Testis (tissue), 3 donors: ENCODE results near the gene CRADD. TPM values are rescaled to one million over a fixed set of nuclear protein-coding genes. Genes with fewer than 3 reads are reported as not detected.
"Not testable (repeated sequence)": the region's sequence is repeated elsewhere in the genome, so short reads cannot be mapped to it uniquely, and the experiment has no call there.

Source experiments
- DNase-seq: peaks from one replicate; pipeline ENCODE4 v3.0.0-alpha.2; 2019
- H3K27ac ChIP-seq, 2 donors: fragments of 200-600 bp; sonication (generic); one replicate each; pipeline ENCODE4 v1.5.1; 2019
- H3K27me3 ChIP-seq: fragments of 200-600 bp; sonication (generic); one replicate; pipeline ENCODE4 v1.5.1; 2019
- H3K36me3 ChIP-seq: fragments of 200-600 bp; sonication (generic); one replicate; pipeline ENCODE4 v1.5.1; 2017; ENCODE audit warnings: low read depth; ENCODE audit errors: missing control alignments
- H3K4me1 ChIP-seq: fragments of 200-600 bp; sonication (generic); one replicate; pipeline ENCODE4 v1.5.1; 2019
- H3K4me3 ChIP-seq, 2 donors: fragments of 200-600 bp; sonication (generic); one replicate each; pipeline ENCODE4 v1.5.1; 2017 to 2019
- H3K9me3 ChIP-seq: fragments of 200-600 bp; sonication (generic); one replicate; pipeline ENCODE4 v1.5.1; 2017
- POLR2A ChIP-seq: fragments of 450-650 bp; IDR thresholded peaks from one replicate; pipeline ENCODE4 v1.6.1; 2017; ENCODE audit warnings: antibody characterized with exemption, mild to moderate bottlenecking, moderate library complexity
- WGBS, 2 donors: methylation state at CpG; one replicate each; pipeline ENCODE4 v1.1.5; 2018; 5-methylcytosine and 5-hydroxymethylcytosine counted together
- intact Hi-C: fragments of 100-400 bp; cut with DNase I; formaldehyde crosslinking; loops from one replicate; pipeline ENCODE4 v1.15.1; 2023; ENCODE audit warnings: low total_unique reads
- polyA plus RNA-seq: library from polyadenylated mRNA; stranded (reverse); fragments of 350-450 nt; fragmentation: Illumina TruSeq; extraction: RNeasy Lipid Tissue Mini Kit (QIAGEN cat#74804); gene quantifications from one replicate; pipeline ENCODE4 v1.2.3, GENCODE V29; 2014; ENCODE audit warnings: low read depth, low replicate concordance; ENCODE audit not compliant: insufficient read depth
- total RNA-seq, 2 donors: library from RNA; depleted of rRNA; stranded (reverse); fragments of >200 nt; gene quantifications; one replicate each; pipeline ENCODE4 v1.2.3, GENCODE V29; 2016
- TF ChIP-seq, protein P1 (sequence below), 3 experiments: fragments of 450-650 bp in 2 of 3; fragments of 200-600 bp in 1 of 3; sonication (generic) in 1 of 3; IDR thresholded peaks; one replicate each; pipeline ENCODE4 v1.5.1; 2016 to 2019; ENCODE audit warnings: antibody characterized with exemption in 3 of 3, mild to moderate bottlenecking in 2 of 3, moderate library complexity in 1 of 3

The CRADD gene
- total and polyA plus RNA-seq, 3 donors from 2014 or later: 43.2 to 53.0 (median 46.0) TPM

DNA sequence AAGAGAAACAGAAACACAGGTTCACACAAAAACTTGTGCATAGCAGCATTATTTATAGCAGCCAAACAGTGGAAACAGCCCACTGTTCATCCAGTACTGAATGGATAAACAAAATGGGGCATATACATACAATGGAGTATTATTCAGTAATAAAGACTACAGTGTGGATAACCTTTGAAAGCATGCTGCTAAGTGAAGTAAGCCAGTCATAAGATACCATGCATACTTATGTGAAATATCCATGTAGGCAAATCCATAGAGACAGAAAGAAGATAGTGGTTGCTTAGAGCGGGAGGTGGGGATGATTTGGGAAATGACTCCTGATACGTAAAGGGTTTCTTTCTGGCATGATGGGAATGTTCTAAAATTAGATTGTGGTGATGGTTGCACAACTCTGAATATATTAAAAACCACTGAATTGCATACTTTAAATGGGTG is 99.4 kb downstream of the CRADD start:
- no peak for TF ChIP-seq POLR2A
- TF ChIP-seq, protein P1, sequence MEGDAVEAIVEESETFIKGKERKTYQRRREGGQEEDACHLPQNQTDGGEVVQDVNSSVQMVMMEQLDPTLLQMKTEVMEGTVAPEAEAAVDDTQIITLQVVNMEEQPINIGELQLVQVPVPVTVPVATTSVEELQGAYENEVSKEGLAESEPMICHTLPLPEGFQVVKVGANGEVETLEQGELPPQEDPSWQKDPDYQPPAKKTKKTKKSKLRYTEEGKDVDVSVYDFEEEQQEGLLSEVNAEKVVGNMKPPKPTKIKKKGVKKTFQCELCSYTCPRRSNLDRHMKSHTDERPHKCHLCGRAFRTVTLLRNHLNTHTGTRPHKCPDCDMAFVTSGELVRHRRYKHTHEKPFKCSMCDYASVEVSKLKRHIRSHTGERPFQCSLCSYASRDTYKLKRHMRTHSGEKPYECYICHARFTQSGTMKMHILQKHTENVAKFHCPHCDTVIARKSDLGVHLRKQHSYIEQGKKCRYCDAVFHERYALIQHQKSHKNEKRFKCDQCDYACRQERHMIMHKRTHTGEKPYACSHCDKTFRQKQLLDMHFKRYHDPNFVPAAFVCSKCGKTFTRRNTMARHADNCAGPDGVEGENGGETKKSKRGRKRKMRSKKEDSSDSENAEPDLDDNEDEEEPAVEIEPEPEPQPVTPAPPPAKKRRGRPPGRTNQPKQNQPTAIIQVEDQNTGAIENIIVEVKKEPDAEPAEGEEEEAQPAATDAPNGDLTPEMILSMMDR (IDR thresholded peaks at IDR 0.05): no peak
- Histone ChIP-seq H3K27me3 (no peaks in the 10 kb centered on the region), H3K4me1 (peaks cover 21% of the 10 kb centered on the region), H3K27ac (peak overlapping the region; percentile 46 to 80), H3K36me3 (no peaks in the 10 kb centered on the region), H3K9me3 (no peaks in the 10 kb centered on the region), H3K4me3 (no peak overlapping the region)
- DNase-seq: no peak
- intact Hi-C loops: no loop called here
- 65 to 70% methylated on average over 2 of the region's 2 CpGs for WGBS, 2 donors

DNA sequence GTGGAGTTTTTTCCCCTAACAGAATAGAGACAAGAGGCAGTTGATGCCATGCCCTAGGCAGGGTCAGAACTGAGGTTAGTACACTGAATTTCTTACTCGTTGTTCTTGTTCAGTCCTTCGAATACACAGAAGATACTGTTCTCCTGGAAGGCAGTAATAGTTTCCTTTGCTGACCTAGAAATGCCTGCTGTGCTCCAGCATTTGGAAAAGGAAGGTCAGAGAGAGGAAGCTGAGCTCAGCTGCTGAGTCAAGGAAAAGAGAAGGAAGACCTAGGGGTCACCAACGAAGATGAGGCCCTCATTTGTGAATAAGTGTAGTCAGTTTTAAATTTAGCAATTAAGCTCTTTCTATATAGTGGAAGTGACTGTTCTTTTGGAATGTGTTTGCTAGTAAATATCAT is 100.1 kb downstream of the CRADD start:
- Histone ChIP-seq H3K9me3 (no peaks in the 10 kb centered on the region), H3K27me3 (no peaks in the 10 kb centered on the region), H3K36me3 (no peaks in the 10 kb centered on the region), H3K4me1 (peaks cover 21% of the 10 kb centered on the region), H3K27ac (peak overlapping the region; percentile 46 to 80), H3K4me3 (no peak overlapping the region)
- TF ChIP-seq, protein P1 (IDR thresholded peaks at IDR 0.05): no peak
- TF ChIP-seq POLR2A: no peak
- WGBS, 2 donors: 21 to 24% methylated on average over 3 of the region's 3 CpGs
- DNase-seq: peak; percentile 55
- intact Hi-C loops: no loop called here

DNA sequence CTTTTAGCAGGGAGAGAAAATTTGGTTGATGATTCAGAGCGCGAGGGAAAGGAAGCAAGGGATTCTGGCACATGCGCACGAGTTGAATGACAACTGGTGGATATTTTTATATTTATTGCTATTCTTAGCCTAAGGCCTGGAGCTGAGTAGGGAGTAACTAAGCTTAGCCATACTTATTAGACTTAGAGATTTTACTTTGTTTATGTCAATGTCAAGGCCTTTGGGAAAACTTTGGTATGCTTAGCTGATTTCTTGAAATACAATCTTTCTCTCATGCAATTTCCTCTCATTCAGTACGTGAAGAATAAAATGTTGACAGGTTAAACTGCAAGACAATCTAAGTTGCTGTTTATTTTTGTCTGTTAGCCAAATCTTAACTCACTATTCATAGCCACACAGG is 101.1 kb downstream of the CRADD start:
- Histone ChIP-seq H3K27me3 (no peaks in the 10 kb centered on the region), H3K4me3 (no peak overlapping the region), H3K4me1 (peaks cover 21% of the 10 kb centered on the region), H3K9me3 (no peaks in the 10 kb centered on the region), H3K27ac (peak overlapping the region; percentile 46 to 80), H3K36me3 (no peaks in the 10 kb centered on the region)
- 35 to 46% methylated on average over 5 of the region's 5 CpGs for WGBS, 2 donors
- intact Hi-C loops: no loop called here
- DNase-seq: peak; percentile 29
- no peak for TF ChIP-seq POLR2A
- TF ChIP-seq, protein P1 (IDR thresholded peaks at IDR 0.05): no peak

DNA sequence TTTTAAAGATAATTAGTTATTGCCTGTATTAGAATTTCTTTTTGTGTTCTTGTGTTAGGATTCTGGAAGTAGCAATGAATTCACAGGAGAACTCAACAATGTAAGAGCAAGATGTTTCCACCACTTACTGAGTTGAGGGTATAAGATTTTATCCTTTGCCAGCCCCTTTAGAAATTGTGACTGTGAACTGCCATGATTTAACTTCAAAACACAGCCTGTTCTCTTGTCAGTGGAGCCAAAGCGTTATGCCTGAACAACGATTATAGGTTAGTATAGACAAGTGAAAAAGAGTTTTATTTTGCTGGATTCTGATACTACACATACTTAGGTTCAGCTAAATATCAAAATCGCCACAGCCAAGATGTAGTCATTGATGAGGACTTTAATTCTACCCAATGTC is 101.6 kb downstream of the CRADD start:
- 66 to 72% methylated on average over 3 of the region's 3 CpGs for WGBS, 2 donors
- no peak for DNase-seq
- no peak overlapping the region for H3K4me3 ChIP-seq
- H3K27ac ChIP-seq: peak overlapping the region; percentile 46 to 80
- peaks cover 21% of the 10 kb centered on the region for H3K4me1 ChIP-seq
- intact Hi-C loops: no loop called here
- no peaks in the 10 kb centered on the region for H3K27me3 ChIP-seq
- H3K9me3 ChIP-seq: no peaks in the 10 kb centered on the region
- H3K36me3 ChIP-seq: no peaks in the 10 kb centered on the region
- TF ChIP-seq POLR2A: no peak

DNA sequence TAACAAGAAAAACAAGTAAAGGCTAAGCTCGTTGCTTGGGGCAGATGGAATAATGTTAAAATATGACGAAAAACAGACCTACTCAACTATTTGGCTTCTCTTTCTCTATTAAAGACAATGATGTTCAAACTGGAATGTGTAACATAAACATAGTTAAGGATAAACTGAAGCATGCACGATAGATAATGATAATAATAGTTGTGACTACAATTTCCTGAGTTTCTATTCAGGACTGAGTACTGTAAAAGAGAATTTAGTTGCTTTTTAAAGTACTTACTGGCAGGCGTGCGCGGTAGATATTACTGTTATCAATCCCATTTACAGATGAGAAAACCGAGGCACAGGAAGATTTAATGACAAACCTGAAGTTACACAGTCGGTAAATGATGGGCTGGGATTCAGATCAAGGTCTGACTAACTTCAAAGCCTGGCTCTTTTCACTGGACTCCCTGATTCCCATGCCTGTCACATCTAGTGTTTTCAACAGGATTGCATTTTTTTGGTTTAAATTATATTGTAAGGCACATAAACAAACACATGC is 103.0 kb downstream of the CRADD start:
- intact Hi-C loops: no loop called here
- Histone ChIP-seq H3K9me3 (no peaks in the 10 kb centered on the region), H3K4me3 (no peak overlapping the region), H3K36me3 (no peaks in the 10 kb centered on the region), H3K4me1 (peaks cover 34% of the 10 kb centered on the region), H3K27ac (peak overlapping the region in 1 of 2 donors; percentile 80), H3K27me3 (no peaks in the 10 kb centered on the region)
- TF ChIP-seq POLR2A: no peak
- TF ChIP-seq, protein P1 (IDR thresholded peaks at IDR 0.05): no peak
- no peak for DNase-seq
- WGBS, 2 donors: 60 to 67% methylated on average over 8 of the region's 8 CpGs

DNA sequence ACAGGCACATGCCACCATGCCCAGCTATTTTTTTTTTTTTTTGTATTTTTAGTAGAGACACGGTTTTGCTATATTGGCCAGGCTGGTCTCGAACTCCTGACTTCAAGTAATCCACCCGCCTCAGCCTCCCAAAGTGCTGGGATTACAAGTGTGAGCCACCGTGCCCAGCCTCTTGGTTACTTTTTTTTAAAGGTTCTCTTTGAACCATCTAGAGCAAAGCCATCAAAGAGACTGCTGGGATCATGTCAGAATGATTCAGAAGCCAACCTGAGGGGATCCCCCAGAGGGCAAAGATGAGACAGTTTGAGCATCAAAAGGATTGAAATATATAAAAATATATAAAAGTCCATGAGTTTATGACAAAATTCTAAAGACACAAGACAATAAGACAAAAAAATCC is 103.7 kb downstream of the CRADD start:
- intact Hi-C loops, H3K9me3 ChIP-seq, H3K27me3 ChIP-seq, H3K27ac ChIP-seq, H3K36me3 ChIP-seq, H3K4me3 ChIP-seq, DNase-seq: not testable (repeated sequence)
- 88 to 95% methylated on average over 4 of the region's 4 CpGs for WGBS, 2 donors
- peaks cover 36% of the 10 kb centered on the region for H3K4me1 ChIP-seq

DNA sequence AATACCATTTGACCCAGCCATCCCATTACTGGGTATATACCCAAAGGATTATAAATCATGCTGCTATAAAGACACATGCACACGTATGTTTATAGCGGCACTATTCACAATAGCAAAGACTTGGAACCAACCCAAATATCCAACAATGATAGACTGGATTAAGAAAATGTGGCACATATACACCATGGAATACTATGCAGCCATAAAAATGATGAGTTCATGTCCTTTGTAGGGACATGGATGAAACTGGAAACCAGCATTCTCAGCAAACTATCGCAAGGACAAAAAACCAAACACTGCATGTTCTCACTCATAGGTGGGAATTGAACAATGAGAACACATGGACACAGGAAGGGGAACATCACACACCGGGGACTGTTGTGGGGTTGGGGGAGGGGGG is 104.8 kb downstream of the CRADD start:
- H3K36me3 ChIP-seq, H3K27me3 ChIP-seq, H3K9me3 ChIP-seq, H3K4me3 ChIP-seq, H3K27ac ChIP-seq, intact Hi-C loops, DNase-seq: not testable (repeated sequence)
- peaks cover 31% of the 10 kb centered on the region for H3K4me1 ChIP-seq
- 85 to 98% methylated on average over 4 of the region's 4 CpGs for whole genome bisulfite sequencing, 2 donors
